GM18507 (cell line): ENCODE data around the gene PTPRD.
"Not testable (repeated sequence)": the region's sequence is repeated elsewhere in the genome, so short reads cannot be mapped to it uniquely, and the experiment has no call there.

Experiments
- DNase-seq: peaks from one replicate; pipeline ENCODE4 v3.0.0; 2011; ENCODE audit warnings: low read depth; ENCODE audit not compliant: insufficient read length; ENCODE audit errors: extremely low spot score
- FAIRE-seq: peaks from 2 replicates; lab custom pipeline; 2011; peaks lifted over from hg19 to GRCh38; lab: Jason Lieb, UNC

PTPRD gene

DNA sequence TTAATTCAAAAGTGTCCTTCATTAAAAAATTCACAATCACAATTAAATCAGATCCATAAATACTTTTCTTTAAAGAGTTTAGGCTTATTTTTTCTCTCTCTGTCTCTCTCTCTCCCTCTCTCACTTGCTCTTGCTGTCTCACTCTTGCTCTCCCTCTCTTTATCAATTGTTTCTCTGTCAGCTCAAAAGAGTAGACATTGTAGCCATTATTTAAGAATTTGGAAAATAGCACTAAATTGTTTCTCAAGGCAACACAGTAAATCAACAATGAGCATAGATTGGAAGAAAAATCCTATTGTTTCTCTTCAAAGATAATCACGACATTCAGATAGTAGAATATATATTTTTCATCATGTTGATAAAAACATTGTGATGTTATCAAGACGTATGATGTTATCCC lies 1114.0 kb downstream of the PTPRD start:
- DNase-seq: no peak
- FAIRE-seq: no peak

DNA sequence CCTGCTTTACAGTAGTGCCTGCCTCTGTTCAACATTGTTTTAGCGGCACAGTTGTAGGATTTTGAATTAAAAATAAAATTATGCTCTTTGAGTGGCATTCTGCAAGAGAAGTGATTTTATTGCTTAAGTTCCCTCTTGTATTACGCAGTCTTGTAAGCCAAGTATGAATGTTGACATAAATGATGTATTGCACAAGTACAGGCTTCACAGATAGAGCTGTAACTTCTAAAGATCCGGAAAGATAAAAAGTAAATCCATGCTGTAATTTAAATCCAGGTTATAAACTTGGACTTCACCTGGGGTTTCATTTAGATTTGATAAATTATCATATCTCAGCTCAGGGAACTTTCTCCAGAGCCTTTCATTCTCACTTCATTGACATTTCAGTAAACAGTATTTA lies 1114.7 kb downstream of the PTPRD start:
- FAIRE-seq: no peak
- DNase-seq: no peak

DNA sequence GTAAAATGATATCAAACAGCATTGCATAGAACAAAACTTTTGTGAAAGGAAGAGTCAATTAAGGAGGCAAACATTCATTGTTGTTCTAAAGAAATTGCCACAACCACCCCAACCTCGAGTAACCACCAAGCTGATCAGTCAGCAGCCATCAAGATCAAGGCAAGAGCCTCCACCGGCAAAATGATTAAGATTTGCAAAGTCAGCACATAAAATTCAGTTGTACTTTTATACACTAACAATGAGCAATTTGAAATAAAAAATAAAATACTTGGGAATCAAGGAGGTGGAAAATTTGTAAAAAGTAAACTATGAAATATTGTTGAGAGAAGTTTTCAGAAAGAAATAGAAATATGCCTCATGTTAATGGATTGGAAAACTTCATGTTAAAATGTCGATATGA lies 1118.5 kb downstream of the PTPRD start:
- no peak for FAIRE-seq
- no peak for DNase-seq

DNA sequence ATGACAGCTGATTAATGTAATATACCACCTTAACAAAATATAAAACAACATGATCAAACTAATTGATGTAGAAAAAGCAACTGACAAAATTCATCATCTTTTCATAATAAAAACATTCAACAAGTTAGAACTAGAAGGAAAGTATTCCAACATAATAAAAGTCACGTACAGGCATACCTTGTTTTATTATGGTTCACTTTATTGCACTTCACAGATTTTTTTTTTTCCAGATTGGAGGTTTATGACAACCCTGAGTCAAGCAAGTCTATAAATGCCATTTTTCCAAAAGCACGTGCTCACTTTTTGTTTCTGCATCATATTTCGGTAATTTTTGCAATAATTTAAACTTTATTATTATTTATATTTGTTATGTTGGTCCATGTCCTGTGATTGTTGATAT lies 1120.3 kb downstream of the PTPRD start:
- DNase-seq (no peak), FAIRE-seq (no peak)

DNA sequence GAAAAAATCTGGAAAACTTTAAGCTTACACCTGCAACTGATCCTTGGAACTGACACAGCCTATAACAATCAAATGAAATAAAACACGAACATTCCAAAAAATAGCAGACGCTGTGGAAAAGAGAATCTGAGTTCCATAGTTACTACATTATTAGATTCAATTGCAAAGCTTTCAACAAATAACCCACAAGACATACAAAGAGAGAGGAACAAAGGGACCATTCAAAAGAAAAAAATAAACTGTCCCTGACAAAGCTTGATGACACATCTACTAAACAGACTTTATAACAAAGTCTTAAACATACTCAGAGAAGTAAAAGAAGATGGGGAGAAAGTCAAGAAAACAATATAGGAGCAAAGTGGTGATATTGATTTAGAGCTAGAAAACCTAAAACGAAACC lies 1123.6 kb downstream of the PTPRD start:
- no peak for FAIRE-seq
- no peak for DNase-seq

DNA sequence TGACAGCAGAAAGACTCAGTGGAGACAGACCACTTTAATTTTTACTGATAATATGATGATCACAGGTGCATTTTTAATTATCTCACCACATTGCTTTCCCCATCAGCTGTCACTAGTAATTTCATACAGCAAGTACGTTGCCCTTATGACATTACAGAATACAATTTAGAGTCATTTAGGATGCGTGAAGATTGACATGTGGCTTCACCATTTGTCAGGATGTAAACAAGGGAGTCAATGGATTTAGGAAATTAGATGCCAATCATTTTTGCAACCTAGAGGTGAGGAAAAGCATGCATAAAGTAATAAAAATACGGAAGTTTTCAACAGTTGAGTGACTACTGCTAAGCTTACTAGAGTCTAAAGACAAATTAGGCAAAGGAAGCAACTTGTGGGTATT lies 1129.6 kb downstream of the PTPRD start:
- FAIRE-seq: no peak
- DNase-seq: no peak

DNA sequence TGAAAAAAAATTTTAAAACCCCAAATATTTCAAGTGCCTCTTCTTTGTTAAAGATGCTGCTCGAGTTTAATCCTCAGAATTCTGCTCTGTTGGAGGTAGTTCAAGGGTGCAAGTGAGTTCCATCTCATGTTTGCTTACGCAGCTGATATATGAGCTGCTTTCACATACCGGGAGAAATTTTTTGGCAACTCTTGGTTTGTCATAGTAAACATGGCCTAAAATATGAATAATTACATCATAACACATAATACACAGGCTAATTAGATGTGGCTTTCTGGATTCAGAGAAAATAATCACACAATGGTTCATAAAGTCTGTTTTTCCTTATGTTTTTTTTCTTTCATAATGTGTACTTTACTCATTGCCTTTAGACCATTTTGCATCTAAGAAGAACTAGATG lies 1134.1 kb downstream of the PTPRD start:
- no peak for DNase-seq
- FAIRE-seq: no peak

DNA sequence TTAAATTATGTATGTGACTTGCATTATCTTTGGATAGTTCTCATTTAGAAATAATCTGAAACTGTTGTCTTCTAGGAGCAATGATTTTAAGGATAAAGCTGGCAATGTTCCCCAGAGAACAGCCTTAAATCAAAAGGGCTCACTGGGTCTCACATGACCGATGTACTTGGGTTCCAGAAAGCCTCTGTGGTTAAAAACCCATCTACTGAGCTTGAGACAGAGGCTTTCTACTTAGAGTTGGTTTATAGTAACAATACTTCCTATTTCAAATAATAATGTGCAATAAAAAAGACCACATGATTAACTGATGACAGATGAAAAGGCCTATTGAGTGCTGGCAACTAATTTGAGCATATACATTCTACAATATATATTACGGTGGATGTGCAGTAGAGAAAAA lies 1143.5 kb downstream of the PTPRD start:
- no peak for DNase-seq
- FAIRE-seq: no peak

DNA sequence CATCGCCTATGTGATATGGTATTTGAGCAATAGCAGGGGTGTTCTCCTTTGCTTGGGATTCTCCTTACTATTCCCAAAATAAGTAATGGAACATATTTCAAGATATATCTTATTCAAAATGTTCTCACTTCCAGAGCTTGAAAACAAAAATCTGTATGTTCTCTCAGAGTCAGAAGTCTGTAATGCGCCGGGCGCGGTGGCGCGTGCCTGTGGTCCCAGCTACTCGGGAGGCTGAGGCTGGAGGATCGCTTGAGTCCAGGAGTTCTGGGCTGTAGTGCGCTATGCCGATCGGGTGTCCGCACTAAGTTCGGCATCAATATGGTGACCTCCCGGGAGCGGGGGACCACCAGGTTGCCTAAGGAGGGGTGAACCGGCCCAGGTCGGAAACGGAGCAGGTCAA lies 1170.9 kb downstream of the PTPRD start:
- not testable (repeated sequence) for DNase-seq, FAIRE-seq

DNA sequence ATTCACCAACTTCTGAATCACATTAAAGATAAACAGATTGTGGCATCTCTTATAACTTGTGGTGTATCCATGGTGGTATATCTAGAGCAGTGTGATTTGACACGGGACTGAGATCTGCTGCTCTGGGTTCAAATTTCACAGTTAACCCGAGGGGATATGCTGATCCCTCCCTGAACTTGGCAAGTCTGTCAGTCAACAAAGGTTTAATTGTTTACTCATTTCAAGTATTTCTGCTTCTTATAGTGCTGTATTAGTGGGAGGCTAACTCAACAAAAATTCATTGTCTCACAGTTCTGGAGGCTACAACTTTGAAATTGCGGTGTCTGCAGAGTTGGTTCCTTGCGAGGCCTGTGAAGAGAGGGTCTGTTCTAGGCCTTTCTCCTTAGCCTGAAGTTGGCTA lies 1175.2 kb downstream of the PTPRD start:
- DNase-seq (no peak), FAIRE-seq (no peak)

DNA sequence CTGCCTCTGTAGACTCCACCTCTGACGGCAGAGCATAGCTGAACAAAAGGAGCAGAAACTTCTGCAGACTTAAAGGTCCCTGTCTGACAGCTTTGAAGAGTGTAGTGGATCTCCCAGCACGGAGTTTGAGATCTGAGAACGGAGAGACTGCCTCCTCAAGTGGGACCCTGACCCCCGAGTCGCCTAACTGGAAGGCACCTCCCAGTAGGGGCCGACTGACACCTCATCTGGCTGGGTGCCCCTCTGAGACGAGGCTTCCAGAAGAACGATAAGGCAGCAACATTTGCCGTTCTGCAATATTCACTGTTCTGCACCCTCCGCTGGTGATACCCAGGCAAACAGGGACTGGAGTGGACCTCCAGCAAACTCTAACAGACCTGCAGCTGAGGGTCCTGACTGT lies 1186.3 kb downstream of the PTPRD start:
- not testable (repeated sequence) for FAIRE-seq, DNase-seq

DNA sequence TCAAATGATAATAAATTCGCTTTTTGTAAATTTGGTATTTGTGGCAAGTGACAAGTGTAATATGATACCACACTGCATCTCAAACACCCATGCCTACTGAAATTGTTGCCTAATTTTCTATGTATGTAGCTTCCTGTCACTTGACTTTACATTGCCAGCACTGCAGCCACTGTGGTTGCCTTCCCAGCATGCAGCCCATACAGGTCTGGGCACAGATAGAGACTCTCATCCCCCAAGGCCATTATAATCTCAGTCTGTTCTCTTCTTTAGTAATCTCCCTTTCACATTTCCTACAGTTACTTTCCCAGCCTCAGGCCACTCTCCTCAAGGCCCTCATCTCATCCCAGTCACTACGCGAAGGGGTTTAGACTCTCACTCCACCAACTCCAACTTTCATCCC lies 1200.6 kb downstream of the PTPRD start:
- no peak for FAIRE-seq
- DNase-seq: no peak

DNA sequence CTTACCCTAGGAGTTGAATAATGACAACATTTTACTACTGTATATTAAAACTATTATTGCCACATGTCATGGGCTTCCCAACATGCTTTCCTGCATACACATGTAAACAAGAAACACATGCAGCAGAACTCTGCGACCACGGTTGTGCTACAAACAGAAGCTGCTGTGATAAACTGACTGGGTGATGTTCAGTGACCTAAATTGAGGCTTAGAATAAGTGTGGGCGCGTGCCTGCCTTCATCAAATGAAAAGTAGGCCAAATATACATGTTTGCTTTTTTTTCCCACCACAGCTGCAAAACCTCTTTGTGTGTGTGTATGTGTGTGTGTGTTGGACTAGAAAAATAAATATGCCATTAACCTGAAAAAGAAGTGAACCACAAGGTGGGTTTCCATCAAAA lies 1202.1 kb downstream of the PTPRD start:
- no peak for FAIRE-seq
- no peak for DNase-seq

DNA sequence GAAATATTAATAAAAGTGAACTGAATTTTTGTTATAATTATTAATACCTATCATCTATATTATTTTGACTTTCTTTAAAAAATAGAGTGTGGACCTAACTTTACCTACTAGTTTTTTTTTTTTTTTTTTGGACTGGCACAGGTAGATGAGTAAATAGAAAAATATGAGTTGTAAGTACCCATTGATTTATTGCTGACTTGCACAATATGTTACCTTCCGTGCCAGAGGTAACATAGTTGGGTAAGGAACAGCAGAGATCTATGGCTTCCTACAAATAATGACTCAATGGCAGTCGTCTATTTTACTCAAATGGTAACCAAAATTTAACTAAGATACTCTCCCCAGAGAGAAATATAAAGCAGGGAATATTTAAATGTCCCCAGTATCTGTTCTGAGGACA lies 1212.8 kb downstream of the PTPRD start:
- FAIRE-seq (no peak), DNase-seq (no peak)

DNA sequence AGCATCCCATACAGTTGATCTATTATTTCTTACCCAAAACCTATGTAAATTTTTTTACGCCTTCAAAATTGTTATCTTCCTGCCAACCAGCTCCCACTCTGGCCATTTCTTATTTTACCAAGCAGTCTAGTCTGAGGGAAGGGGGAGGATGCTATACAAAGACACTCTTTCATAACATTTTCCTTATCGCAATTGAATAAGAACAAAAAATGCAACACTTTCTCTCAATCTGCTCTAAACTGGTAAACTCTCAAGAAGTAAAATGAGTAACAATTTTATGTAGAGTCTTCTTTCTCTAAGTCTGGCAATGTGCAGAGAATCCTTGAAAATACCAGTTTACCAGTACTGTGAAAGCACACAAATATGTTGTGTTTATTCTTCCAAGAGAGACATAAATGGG lies 1216.3 kb downstream of the PTPRD start:
- DNase-seq: no peak
- FAIRE-seq: no peak

DNA sequence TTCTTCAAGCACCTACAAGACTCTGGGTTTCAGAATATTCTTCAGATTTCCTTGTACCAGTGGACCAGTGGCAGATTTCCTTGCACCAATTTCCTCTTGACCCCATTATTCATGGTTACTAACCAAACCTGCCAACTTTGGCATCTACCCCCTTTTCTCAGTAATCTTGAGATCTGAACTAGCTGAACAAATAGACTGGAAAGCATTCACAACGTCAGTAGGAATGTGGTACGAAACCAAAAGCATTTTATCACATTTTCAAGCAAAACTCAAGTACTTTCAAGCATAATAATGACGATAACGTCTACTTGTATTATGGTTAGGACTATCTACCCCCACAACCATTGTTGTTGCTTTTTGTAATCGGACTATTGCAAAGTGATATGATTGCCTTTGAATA lies 1217.3 kb downstream of the PTPRD start:
- no peak for DNase-seq
- FAIRE-seq: no peak

DNA sequence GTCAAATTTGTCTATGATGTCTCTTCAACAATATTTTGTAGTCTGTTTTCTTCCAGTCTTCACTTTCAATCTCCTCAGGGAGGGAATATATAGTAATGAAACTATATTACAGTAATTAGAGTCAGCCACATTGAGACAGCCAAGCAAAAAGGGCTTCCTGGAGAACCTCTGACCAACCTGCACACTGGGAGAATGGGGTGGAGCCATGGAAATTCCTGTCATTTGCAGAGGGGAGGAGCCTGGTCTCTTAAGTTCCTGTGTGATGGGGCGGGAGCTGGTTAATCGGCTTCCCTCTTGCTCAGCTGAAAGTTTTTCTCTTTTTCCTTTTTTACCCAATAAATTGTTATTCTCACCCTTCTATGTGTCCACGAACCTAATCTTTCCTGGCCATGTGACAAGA lies 1220.0 kb downstream of the PTPRD start:
- FAIRE-seq (no peak), DNase-seq (no peak)

DNA sequence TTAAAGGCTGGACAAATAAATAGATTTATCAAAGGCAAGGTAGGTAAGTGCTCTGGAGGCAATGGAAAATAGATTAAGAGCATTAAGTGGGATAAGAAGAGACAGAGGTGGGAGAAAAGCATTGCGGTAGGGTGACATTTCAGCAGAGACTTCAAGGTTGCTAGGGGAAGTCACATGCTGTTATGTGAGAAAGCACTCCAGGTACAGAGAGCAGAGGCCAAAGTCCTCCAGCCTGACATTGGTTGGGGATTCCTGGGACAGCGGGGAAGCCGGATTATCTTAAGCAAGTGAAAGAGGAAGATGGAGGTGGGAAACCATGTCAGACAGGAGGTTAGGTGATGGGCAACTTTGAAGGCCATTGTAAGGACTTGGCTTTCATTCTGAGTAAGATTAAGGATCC lies 1222.9 kb downstream of the PTPRD start:
- FAIRE-seq (no peak), DNase-seq (no peak)

DNA sequence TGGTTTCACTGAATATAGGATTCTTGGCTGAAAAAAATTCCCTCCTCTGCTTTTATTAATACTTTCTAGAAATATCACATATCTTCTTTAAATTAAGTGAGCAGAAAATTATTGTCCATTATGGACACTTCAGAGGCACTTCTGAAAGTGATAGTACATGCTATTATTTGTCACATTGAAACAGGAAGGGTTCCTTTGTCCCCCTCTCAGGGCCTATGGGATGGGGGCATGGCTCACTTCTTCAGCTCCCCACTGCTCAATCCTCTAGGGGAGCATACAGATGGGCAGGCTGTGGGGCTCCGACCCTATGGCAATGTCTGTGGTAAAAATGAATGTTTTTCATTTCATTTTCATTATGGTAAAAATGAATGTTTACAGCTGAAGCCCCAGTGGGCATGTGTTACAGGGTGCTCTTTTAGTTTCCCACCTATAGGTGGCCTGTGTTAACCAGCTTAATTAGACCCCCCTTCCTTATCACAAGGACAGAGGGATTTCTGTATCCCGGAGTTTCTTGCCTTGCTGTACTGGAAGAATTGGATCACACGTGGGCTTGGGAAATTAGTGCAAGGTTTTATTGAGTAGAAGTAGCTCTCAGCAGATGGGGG lies 1225.2 kb downstream of the PTPRD start:
- DNase-seq (no peak), FAIRE-seq (no peak)

DNA sequence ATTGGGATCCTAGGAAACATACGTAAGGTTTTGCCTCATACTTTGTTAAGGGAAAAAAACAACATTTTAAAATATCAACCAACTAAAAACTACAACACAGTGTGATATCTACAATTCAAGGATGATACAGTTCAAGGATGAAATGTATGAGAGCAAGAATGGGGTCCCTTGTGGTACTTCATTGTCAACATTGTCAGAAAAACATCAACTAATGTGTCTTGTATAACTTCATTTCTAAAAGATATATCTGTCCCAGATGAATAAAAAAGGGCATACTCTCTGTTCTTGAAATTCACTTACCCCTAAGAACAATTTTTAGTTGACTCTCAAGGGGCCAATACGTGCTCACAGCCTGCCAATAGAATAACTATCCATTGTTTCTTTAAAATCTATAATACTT lies 1250.5 kb downstream of the PTPRD start:
- DNase-seq (no peak), FAIRE-seq (no peak)

DNA sequence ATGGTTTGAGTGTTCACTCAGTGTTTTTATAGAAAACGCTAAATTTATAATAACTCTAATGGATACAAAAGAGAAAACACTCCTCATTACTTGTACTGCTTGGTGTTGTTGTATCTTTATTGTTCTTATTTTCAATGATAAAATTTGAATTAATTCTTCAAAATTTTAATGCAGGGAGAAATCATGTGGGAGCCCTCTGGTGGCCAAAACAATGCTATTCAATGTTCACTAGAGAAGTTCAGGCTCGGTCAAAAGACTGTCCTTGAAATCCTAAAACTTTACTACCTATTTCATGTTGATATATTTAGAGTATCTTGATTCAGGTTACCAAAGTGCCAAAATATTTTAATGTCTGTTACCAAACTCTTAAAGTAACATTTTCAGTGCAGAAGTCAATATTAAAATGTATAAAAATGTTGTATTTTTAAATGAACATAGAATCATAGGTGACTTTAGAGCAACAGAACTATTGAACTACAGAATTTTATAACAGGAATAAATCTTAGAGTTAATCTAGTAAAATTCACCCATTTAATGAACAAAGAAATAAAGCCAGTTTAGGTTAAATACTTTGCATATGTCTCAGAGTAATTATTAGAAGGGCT lies 1259.8 kb downstream of the PTPRD start:
- no peak for DNase-seq
- FAIRE-seq: no peak

DNA sequence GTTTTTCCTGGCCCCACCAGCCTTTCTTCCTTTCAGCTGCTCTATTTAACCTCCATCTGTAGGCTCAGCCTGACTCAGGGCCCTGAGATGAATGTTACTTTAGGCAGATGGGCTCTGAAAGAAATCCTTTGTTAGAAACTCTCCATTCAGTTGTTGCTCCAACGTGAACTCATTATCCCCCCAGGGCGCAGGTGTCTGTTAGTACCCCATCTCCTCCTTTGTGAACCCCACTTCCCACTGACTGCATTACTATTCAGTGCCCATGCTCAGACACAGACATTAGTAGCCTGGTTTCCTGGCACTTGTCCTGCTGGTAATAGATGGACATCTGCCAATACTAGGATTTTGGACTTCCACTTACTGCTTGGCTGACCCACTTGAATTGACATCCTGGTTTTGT lies 1271.6 kb downstream of the PTPRD start:
- FAIRE-seq (no peak), DNase-seq (no peak)
